ENCODE measurements around the gene GATC. TPM values are rescaled to one million over a fixed set of nuclear protein-coding genes. Genes with fewer than 3 reads are reported as not detected.

The GATC gene
- total RNA-seq, 2 experiments from 2014 or later: 25.4 to 31.9 TPM

DNA sequence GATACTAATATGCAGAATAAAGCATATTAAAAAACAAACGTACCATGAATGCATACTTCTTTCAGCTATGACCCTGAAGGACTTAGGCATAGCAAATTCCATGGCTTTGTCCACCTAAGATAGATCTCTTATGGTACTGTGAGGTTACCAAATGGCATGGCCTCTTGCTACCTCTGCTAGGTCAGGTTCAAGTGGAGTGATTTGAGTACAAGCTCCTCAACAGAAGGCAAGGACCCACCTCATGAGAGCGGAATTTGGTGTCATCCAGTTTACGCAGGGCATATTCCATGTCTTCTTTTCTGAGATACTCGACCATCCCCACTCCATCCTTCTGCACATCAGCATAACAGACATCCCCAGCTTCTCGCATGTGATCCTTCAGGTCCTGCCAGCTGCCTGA lies 17.5 kb downstream of the GATC start:
- H3K4me1 Mint-ChIP-seq (ENCODE audit: low read depth): peaks cover 26% of the 10 kb centered on the region
- no peaks in the 10 kb centered on the region for H3K27me3 Mint-ChIP-seq (ENCODE audit: low read depth)
- DNase-seq (no peak), ATAC-seq (no peak)
- peaks cover 81% of the 10 kb centered on the region for H3K36me3 Mint-ChIP-seq (ENCODE audit: low read depth)
- POLR2A ChIA-PET: interaction anchor here (0.6 to 1.1 kb wide), 3 partner anchors 10 to 118 kb away, joined by 3 read pairs; partner anchors contain the start of gene POP5
- no peak overlapping the region for H3K4me3 Mint-ChIP-seq
- H3K27ac Mint-ChIP-seq: no peak overlapping the region
- no peaks in the 10 kb centered on the region for H3K9me3 Mint-ChIP-seq (ENCODE audit: insufficient read depth)
- CTCF ChIA-PET: interaction anchor here (0.8 to 2.1 kb wide), 7 partner anchors 7 to 161 kb away, joined by 3 to 7 read pairs (median 3); partner anchors contain the start of gene SIRT4

- Mint-ChIP-seq H3K4me1 (ENCODE audit: low read depth) (peaks cover 33% of the 10 kb centered on the region), H3K27me3 (ENCODE audit: low read depth) (no peaks in the 10 kb centered on the region), H3K36me3 (ENCODE audit: low read depth) (peaks cover 63% of the 10 kb centered on the region), H3K27ac (no peak overlapping the region), H3K4me3 (no peak overlapping the region), H3K9me3 (ENCODE audit: insufficient read depth) (no peaks in the 10 kb centered on the region)
- POLR2A ChIA-PET: interaction anchor here (0.8 kb wide), 1 partner anchor 36 kb away, joined by 3 read pairs; no protein-coding TSS in a partner anchor
- CTCF ChIA-PET: interaction anchor here (0.8 to 4.7 kb wide), 16 partner anchors 9 to 109 kb away, joined by 3 to 27 read pairs (median 6); partner anchors contain the start of genes GATC and TRIAP1
- DNase-seq (no peak), ATAC-seq (no peak)
Measured at GRCh38 chr12:120465756-120466155, 19.5 kb downstream of the GATC start.

- ChIA-PET CTCF (interaction anchor here (0.6 to 4.7 kb wide), 21 partner anchors 9 to 131 kb away, joined by 3 to 27 read pairs (median 6); partner anchors contain the start of genes DYNLL1, GATC and TRIAP1), POLR2A (interaction anchor here (0.7 to 0.8 kb wide), 3 partner anchors 11 to 102 kb away, joined by 3 to 7 read pairs (median 3); no protein-coding TSS in a partner anchor)
- ATAC-seq: no peak
- Mint-ChIP-seq H3K9me3 (ENCODE audit: insufficient read depth) (no peaks in the 10 kb centered on the region), H3K27ac (no peak overlapping the region), H3K36me3 (ENCODE audit: low read depth) (peaks cover 58% of the 10 kb centered on the region), H3K4me3 (no peak overlapping the region), H3K4me1 (ENCODE audit: low read depth) (peaks cover 40% of the 10 kb centered on the region), H3K27me3 (ENCODE audit: low read depth) (no peaks in the 10 kb centered on the region)
- peak; percentile 60 for DNase-seq
Measured at GRCh38 chr12:120466560-120467315, 20.5 kb downstream of the GATC start.

GRCh38 chr12:120467439-120467838 lies 21.2 kb downstream of the GATC start:
- ATAC-seq (no peak), DNase-seq (no peak)
- Mint-ChIP-seq H3K27me3 (ENCODE audit: low read depth) (no peaks in the 10 kb centered on the region), H3K9me3 (ENCODE audit: insufficient read depth) (no peaks in the 10 kb centered on the region), H3K4me1 (ENCODE audit: low read depth) (peaks cover 40% of the 10 kb centered on the region), H3K4me3 (peak overlapping the region; percentile 96), H3K27ac (no peak overlapping the region), H3K36me3 (ENCODE audit: low read depth) (peaks cover 51% of the 10 kb centered on the region)
- ChIA-PET CTCF (interaction anchor here (0.7 to 4.7 kb wide), 12 partner anchors 15 to 113 kb away, joined by 3 to 27 read pairs (median 7); partner anchors contain the start of genes DYNLL1, GATC and TRIAP1), POLR2A (interaction anchor here (4.0 kb wide), 1 partner anchor 175 kb away, joined by 27 read pairs; the partner anchor contains the start of genes RNU4-1 and RNU4-2)

- ATAC-seq: no peak
- ChIA-PET POLR2A (interaction anchor here (0.6 to 4.0 kb wide), 9 partner anchors 9 to 827 kb away, joined by 3 to 27 read pairs (median 5); partner anchors contain the start of genes COQ5, COX6A1, DYNLL1 and RNU4-1), CTCF (interaction anchor here (0.6 to 4.7 kb wide), 26 partner anchors 10 to 503 kb away, joined by 3 to 27 read pairs (median 6); partner anchors contain the start of genes COQ5, COX6A1, DYNLL1 and POP5)
- no peaks in the 10 kb centered on the region for H3K9me3 Mint-ChIP-seq (ENCODE audit: insufficient read depth)
- no peaks in the 10 kb centered on the region for H3K27me3 Mint-ChIP-seq (ENCODE audit: low read depth)
- H3K36me3 Mint-ChIP-seq (ENCODE audit: low read depth): peaks cover 43% of the 10 kb centered on the region
- peaks cover 40% of the 10 kb centered on the region for H3K4me1 Mint-ChIP-seq (ENCODE audit: low read depth)
- H3K27ac Mint-ChIP-seq: peak overlapping the region; percentile 87
- peak; percentile 45 for DNase-seq
- H3K4me3 Mint-ChIP-seq: peak overlapping the region; percentile 96
Measured at GRCh38 chr12:120468325-120468820, 22.1 kb downstream of the GATC start.

GRCh38 chr12:120468821-120469449 lies 22.7 kb downstream of the GATC start:
- no peaks in the 10 kb centered on the region for H3K9me3 Mint-ChIP-seq (ENCODE audit: insufficient read depth)

GRCh38 chr12:120469450-120470149 lies 23.4 kb downstream of the GATC start, which contains the start of gene SRSF9:
Gene SRSF9 (minus strand): TSS chr12:120469748. CDS start chr12:120469609, 139 bp downstream.
- Mint-ChIP-seq H3K9me3 (ENCODE audit: insufficient read depth) (no peaks in the 10 kb centered on the region), H3K36me3 (ENCODE audit: low read depth) (peaks cover 30% of the 10 kb centered on the region), H3K27ac (peak within 1 kb of the TSS; percentile 87), H3K27me3 (ENCODE audit: low read depth) (no peaks in the 10 kb centered on the region), H3K4me3 (peak within 1 kb of the TSS; percentile 96), H3K4me1 (ENCODE audit: low read depth) (peaks cover 40% of the 10 kb centered on the region)
- CTCF ChIA-PET: interaction anchor here (0.6 to 4.7 kb wide), 38 partner anchors 8 to 502 kb away, joined by 3 to 27 read pairs (median 4); partner anchors contain the start of genes COQ5, COX6A1, DYNLL1 and POP5
- DNase-seq: peak; percentile 97
- POLR2A ChIA-PET: interaction anchor here (0.6 to 4.0 kb wide), 12 partner anchors 10 to 268 kb away, joined by 3 to 27 read pairs (median 6); partner anchors contain the start of genes COQ5, DYNLL1, PLA2G1B and RNU4-1
- ATAC-seq: peak; percentile 96

More at GRCh38 chr12:120468821-120469449, 22.7 kb downstream of the GATC start:
- Mint-ChIP-seq H3K36me3 (ENCODE audit: low read depth) (peaks cover 37% of the 10 kb centered on the region), H3K27ac (peak overlapping the region; percentile 87), H3K27me3 (ENCODE audit: low read depth) (no peaks in the 10 kb centered on the region), H3K4me1 (ENCODE audit: low read depth) (peaks cover 40% of the 10 kb centered on the region), H3K4me3 (peak overlapping the region; percentile 96)
- ATAC-seq (peak; percentile 32), DNase-seq (peak; percentile 66)
- POLR2A ChIA-PET: interaction anchor here (0.6 to 4.0 kb wide), 13 partner anchors 10 to 267 kb away, joined by 3 to 27 read pairs (median 4); partner anchors contain the start of genes COQ5, COX6A1, DYNLL1 and PLA2G1B
- CTCF ChIA-PET: interaction anchor here (0.9 to 4.7 kb wide), 30 partner anchors 8 to 503 kb away, joined by 3 to 27 read pairs (median 5); partner anchors contain the start of genes COQ5, COX6A1, DYNLL1 and POP5

DNA sequence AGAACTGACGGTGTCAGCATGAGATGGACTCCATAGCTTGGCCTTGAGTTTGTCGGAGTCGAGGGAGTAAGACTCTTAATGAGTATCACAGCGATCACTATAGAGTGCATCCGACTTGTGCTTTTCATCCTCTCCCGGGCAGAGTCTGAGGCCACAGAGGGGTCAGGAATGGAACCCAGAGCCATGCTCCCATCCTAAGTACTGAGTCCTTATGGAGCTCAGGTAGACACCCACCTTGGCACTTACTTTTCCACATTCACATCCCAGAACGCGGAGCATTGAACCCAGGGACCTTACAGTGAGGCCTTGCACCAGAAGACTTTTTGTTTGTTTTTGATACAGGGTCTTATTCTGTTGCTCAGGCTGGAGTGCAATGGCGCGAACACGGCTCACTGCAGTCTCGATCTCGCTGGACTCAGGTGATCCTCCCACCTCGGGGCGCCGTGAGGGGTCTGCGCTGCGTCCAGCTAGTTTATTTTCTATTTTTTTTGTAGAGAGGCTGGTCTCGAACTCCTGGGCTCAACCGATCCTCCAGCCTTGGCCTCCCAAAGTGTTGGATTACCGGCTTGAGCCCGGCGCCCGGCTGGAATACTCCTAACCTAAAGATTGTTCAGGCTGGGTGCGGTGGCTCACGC lies 24.0 kb downstream of the GATC start:
- peaks cover 24% of the 10 kb centered on the region for H3K36me3 Mint-ChIP-seq (ENCODE audit: low read depth)
- CTCF ChIA-PET: interaction anchor here (0.6 to 4.7 kb wide), 24 partner anchors 10 to 269 kb away, joined by 3 to 27 read pairs (median 4); partner anchors contain the start of genes DYNLL1, POP5 and RPLP0
- ATAC-seq: peak; percentile 36

GRCh38 chr12:120472521-120472920 lies 26.3 kb downstream of the GATC start:
- Mint-ChIP-seq H3K9me3 (ENCODE audit: insufficient read depth) (no peaks in the 10 kb centered on the region), H3K4me3 (no peak overlapping the region), H3K36me3 (ENCODE audit: low read depth) (peaks cover 10% of the 10 kb centered on the region), H3K27me3 (ENCODE audit: low read depth) (no peaks in the 10 kb centered on the region), H3K27ac (no peak overlapping the region), H3K4me1 (ENCODE audit: low read depth) (peaks cover 22% of the 10 kb centered on the region)
- CTCF ChIA-PET: interaction anchor here (0.9 to 1.1 kb wide), 2 partner anchors 13 to 16 kb away, joined by 3 read pairs; no protein-coding TSS in a partner anchor
- DNase-seq (no peak), ATAC-seq (no peak)
- POLR2A ChIA-PET: interaction anchor here (0.9 to 1.0 kb wide), 2 partner anchors 24 to 42 kb away, joined by 3 to 4 read pairs; no protein-coding TSS in a partner anchor

More for the DNA sequence above, 24.0 kb downstream of the GATC start:
- Mint-ChIP-seq H3K27me3 (ENCODE audit: low read depth) (no peaks in the 10 kb centered on the region), H3K4me1 (ENCODE audit: low read depth) (peaks cover 40% of the 10 kb centered on the region), H3K9me3 (ENCODE audit: insufficient read depth) (no peaks in the 10 kb centered on the region), H3K27ac (peak overlapping the region; percentile 81), H3K4me3 (peak overlapping the region; percentile 96)
- DNase-seq: no peak
- POLR2A ChIA-PET: interaction anchor here (0.9 to 4.0 kb wide), 5 partner anchors 11 to 178 kb away, joined by 6 to 27 read pairs (median 7); partner anchors contain the start of genes COQ5, DYNLL1, RNU4-1 and RNU4-2

Measured in activated CD8-positive, alpha-beta T cell treated with anti-CD3 and anti-CD28 coated beads, Interleukin-2, amount 10 ng/mL, durations not matched to agents 7 days and 5 days (primary cell).